ENCODE measurements around the gene B3GNT5. TPM values are rescaled to one million over a fixed set of nuclear protein-coding genes. Genes with fewer than 3 reads are reported as not detected.

The B3GNT5 gene
- total RNA-seq, 4 donors from 2014 or later = 6.0 to 46.3 (median 39.9) TPM

- 97 to 100% methylated on average over 1 to 2 of the region's 2 CpGs for WGBS, 2 donors (ENCODE audit: low coverage in 1 of 2)
- in situ Hi-C loops (cut with MboI; ENCODE audit: low pct_ligation_motif_present in 1 of 4, low pct_unique_long_range_greater_than_20kb in 1 of 4, low sequenced_read_pairs in 3 of 4) (no loop called here), intact Hi-C loops (cut with DNase I; ENCODE audit: low total_unique reads) (no loop called here)
- Histone ChIP-seq H3K27ac (no peak overlapping the region), H3K27me3 (no peaks in the 10 kb centered on the region), H3K9me3 (no peaks in the 10 kb centered on the region), H3K4me1 (peaks cover 7 to 27% (median 15%) of the 10 kb centered on the region in 4 donors), H3K4me3 (no peak overlapping the region), H3K36me3 (no peaks in the 10 kb centered on the region)
- DNase-seq = no peak
- TF ChIP-seq POLR2AphosphoS5 (IDR thresholded peaks at IDR 0.05) = no peak
- no peak for TF ChIP-seq EP300 (IDR thresholded peaks at IDR 0.05; ENCODE audit: low read depth)
- no peak for TF ChIP-seq CTCF (IDR thresholded peaks at IDR 0.05)
- no peak for TF ChIP-seq POLR2A (IDR thresholded peaks at IDR 0.05)
These were observed 35.1 kb downstream of the B3GNT5 start for GRCh38 chr3:183288117-183288516.

- Histone ChIP-seq H3K27me3 (no peaks in the 10 kb centered on the region), H3K9me3 (no peaks in the 10 kb centered on the region), H3K27ac (no peak overlapping the region), H3K4me1 (peaks cover 4 to 20% (median 14%) of the 10 kb centered on the region in 4 donors), H3K4me3 (no peak overlapping the region), H3K36me3 (no peaks in the 10 kb centered on the region)
- TF ChIP-seq POLR2AphosphoS5 (IDR thresholded peaks at IDR 0.05) (no peak), POLR2A (IDR thresholded peaks at IDR 0.05) (no peak), EP300 (IDR thresholded peaks at IDR 0.05; ENCODE audit: low read depth) (no peak), CTCF (IDR thresholded peaks at IDR 0.05) (no peak)
- intact Hi-C loops (cut with DNase I; ENCODE audit: low total_unique reads) = loop anchor here (5.0 kb wide), 1 partner anchor 1183 kb away; no protein-coding TSS in a partner anchor
- WGBS, 2 donors (ENCODE audit: low coverage in 1 of 2) = 81 to 89% methylated on average over 2 of the region's 2 CpGs
- no peak for DNase-seq
- in situ Hi-C loops (cut with MboI; ENCODE audit: low pct_ligation_motif_present in 1 of 4, low pct_unique_long_range_greater_than_20kb in 1 of 4, low sequenced_read_pairs in 3 of 4) = no loop called here
These were observed 37.2 kb downstream of the B3GNT5 start for GRCh38 chr3:183290216-183290615.

GRCh38 chr3:183291497-183292031, 38.5 kb downstream of the B3GNT5 start:
- Histone ChIP-seq H3K4me1 (peaks cover 0 to 7% (median 5%) of the 10 kb centered on the region in 4 donors), H3K27ac (peak overlapping the region in 1 of 4 donors; percentile 18), H3K27me3 (no peaks in the 10 kb centered on the region), H3K9me3 (no peaks in the 10 kb centered on the region), H3K36me3 (no peaks in the 10 kb centered on the region), H3K4me3 (no peak overlapping the region)
- no peak for TF ChIP-seq CTCF (IDR thresholded peaks at IDR 0.05)
- no peak for TF ChIP-seq POLR2AphosphoS5 (IDR thresholded peaks at IDR 0.05)
- no peak for TF ChIP-seq POLR2A (IDR thresholded peaks at IDR 0.05)
- TF ChIP-seq EP300 (IDR thresholded peaks at IDR 0.05; ENCODE audit: low read depth) = no peak
- in situ Hi-C loops (cut with MboI; ENCODE audit: low pct_ligation_motif_present in 1 of 4, low pct_unique_long_range_greater_than_20kb in 1 of 4, low sequenced_read_pairs in 3 of 4) (no loop called here), intact Hi-C loops (cut with DNase I; ENCODE audit: low total_unique reads) (loop anchor here (5.0 kb wide), 1 partner anchor 1184 kb away; no protein-coding TSS in a partner anchor)
- DNase-seq = no peak
- 27 to 34% methylated on average over 4 of the region's 4 CpGs for WGBS, 2 donors (ENCODE audit: low coverage in 1 of 2)

GRCh38 chr3:183293966-183294365, 40.9 kb downstream of the B3GNT5 start:
- Histone ChIP-seq H3K27me3 (no peaks in the 10 kb centered on the region), H3K9me3 (no peaks in the 10 kb centered on the region), H3K4me3 (no peak overlapping the region), H3K27ac (no peak overlapping the region), H3K36me3 (no peaks in the 10 kb centered on the region), H3K4me1 (peaks cover 0 to 6% (median 4%) of the 10 kb centered on the region in 4 donors)
- intact Hi-C loops (cut with DNase I; ENCODE audit: low total_unique reads) (loop anchor here (5.0 kb wide), 1 partner anchor 1187 kb away; no protein-coding TSS in a partner anchor), in situ Hi-C loops (cut with MboI; ENCODE audit: low pct_ligation_motif_present in 1 of 4, low pct_unique_long_range_greater_than_20kb in 1 of 4, low sequenced_read_pairs in 3 of 4) (no loop called here)
- WGBS, 2 donors (ENCODE audit: low coverage in 1 of 2) = 94 to 100% methylated on average over 2 of the region's 2 CpGs
- TF ChIP-seq POLR2AphosphoS5 (IDR thresholded peaks at IDR 0.05) = no peak
- no peak for TF ChIP-seq CTCF (IDR thresholded peaks at IDR 0.05)
- TF ChIP-seq POLR2A (IDR thresholded peaks at IDR 0.05) = no peak
- TF ChIP-seq EP300 (IDR thresholded peaks at IDR 0.05; ENCODE audit: low read depth) = no peak
- DNase-seq = no peak

Data from transverse colon (tissue), 4 donors.